ENCODE data around the gene C6orf163.
"Not testable (repeated sequence)": the region's sequence is repeated elsewhere in the genome, so short reads cannot be mapped to it uniquely, and the experiment has no call there.

Gene C6orf163

GRCh38 chr6:87315071-87315470 lies 29.5 kb upstream of the C6orf163 start:
- Histone ChIP-seq H4K20me1 (ENCODE audit: insufficient read depth) (no peaks in the 10 kb centered on the region), H3K4me1 (ENCODE audit: low read depth, poor library complexity, severe bottlenecking) (no peaks in the 10 kb centered on the region)
- TF ChIP-seq CTCF (conservative IDR thresholded peaks at IDR 0.05; ENCODE audit: low read depth, low read length): no peak

GRCh38 chr6:87319271-87319987 lies 25.2 kb upstream of the C6orf163 start:
- no peak overlapping the region for H2AFZ ChIP-seq (ENCODE audit: low read depth)
- no peak overlapping the region for H3K4me2 ChIP-seq
- no peaks in the 10 kb centered on the region for H3K36me3 ChIP-seq (ENCODE audit: insufficient read depth)
- no peaks in the 10 kb centered on the region for H3K27me3 ChIP-seq (ENCODE audit: insufficient read depth, low read depth)
- no peak overlapping the region for H3K27ac ChIP-seq
- TF ChIP-seq CTCF (conservative IDR thresholded peaks at IDR 0.05; ENCODE audit: low read depth, low read length): no peak
- no peak overlapping the region for H3K4me3 ChIP-seq (IDR thresholded peaks at IDR 0.05; ENCODE audit: insufficient read depth, low read depth, low read length)
- H4K20me1 ChIP-seq (ENCODE audit: insufficient read depth): no peaks in the 10 kb centered on the region
- H3K9ac ChIP-seq: no peak overlapping the region
- H3K4me1 ChIP-seq (ENCODE audit: low read depth, poor library complexity, severe bottlenecking): no peaks in the 10 kb centered on the region
- H3K79me2 ChIP-seq (ENCODE audit: insufficient read depth, low read depth): no peaks in the 10 kb centered on the region

More at GRCh38 chr6:87315071-87315470, 29.5 kb upstream of the C6orf163 start:
- H3K9ac ChIP-seq: no peak overlapping the region
- H2AFZ ChIP-seq (ENCODE audit: low read depth): no peak overlapping the region
- H3K27ac ChIP-seq: no peak overlapping the region
- H3K4me2 ChIP-seq: no peak overlapping the region
- no peaks in the 10 kb centered on the region for H3K79me2 ChIP-seq (ENCODE audit: insufficient read depth, low read depth)
- H3K27me3 ChIP-seq (ENCODE audit: insufficient read depth, low read depth): no peaks in the 10 kb centered on the region
- H3K36me3 ChIP-seq (ENCODE audit: insufficient read depth): no peaks in the 10 kb centered on the region
- H3K4me3 ChIP-seq (IDR thresholded peaks at IDR 0.05; ENCODE audit: insufficient read depth, low read depth, low read length): no peak overlapping the region

DNA sequence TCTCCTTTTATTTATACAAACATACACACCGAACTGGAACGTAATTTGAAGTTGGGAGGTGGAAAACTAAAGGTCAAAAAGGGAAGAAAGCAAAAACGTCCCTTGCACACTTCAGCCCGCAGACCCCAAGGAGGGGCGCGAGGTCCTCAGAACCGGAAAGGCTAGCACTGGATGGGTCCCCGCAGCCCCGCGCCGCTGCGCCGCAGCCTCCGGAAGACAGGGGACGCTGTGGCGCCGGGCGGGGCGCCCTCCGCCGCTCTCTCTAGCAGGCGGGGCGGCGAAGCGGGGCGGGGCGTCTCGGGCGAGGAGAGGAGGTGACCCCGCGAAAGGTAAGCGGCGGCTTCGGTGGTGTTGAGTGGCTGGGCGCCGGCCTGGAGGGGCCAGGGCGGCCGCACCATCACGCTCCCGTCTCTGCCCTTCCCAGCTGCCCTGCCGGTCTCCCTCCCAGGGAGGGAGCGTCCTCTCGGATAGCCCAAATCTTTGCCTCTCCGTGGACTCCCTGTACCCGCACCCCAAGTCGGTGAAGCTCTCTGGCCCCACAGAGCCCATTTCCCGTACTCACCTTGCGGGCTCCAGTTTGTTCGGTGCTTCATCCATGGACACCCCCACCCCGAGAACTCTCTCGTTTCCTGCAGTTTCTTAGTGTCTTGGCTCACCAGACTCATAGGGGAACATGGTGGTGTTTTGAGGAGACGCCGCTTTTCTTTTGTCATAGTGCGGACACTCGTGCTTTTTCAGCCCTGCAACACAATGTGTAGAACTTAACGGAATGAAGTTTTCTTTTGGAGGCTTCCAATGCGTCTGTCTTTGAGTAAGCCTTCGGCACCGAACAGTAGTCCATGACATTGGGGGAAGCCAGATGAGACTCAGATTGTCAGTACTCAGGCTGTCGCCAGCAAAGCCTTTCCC lies 22.1 kb upstream of the C6orf163 start, which contains the start of gene SMIM8:
Gene SMIM8, plus strand, starts transcription at position 285 of the 909 bp plus-strand sequence. CDS start 14,444 bp downstream, outside the sequence.
- Histone ChIP-seq H3K4me2 (peak within 1 kb of the TSS; percentile 48), H4K20me1 (ENCODE audit: insufficient read depth) (no peaks in the 10 kb centered on the region), H3K36me3 (ENCODE audit: insufficient read depth) (no peaks in the 10 kb centered on the region), H3K27ac (no peak within 1 kb of the TSS), H3K4me1 (ENCODE audit: low read depth, poor library complexity, severe bottlenecking) (no peaks in the 10 kb centered on the region), H3K4me3 (IDR thresholded peaks at IDR 0.05; ENCODE audit: insufficient read depth, low read depth, low read length) (no peak within 1 kb of the TSS), H3K79me2 (ENCODE audit: insufficient read depth, low read depth) (no peaks in the 10 kb centered on the region), H3K9ac (peak within 1 kb of the TSS; percentile 44; the same call in 1 of the 2 replicates), H2AFZ (ENCODE audit: low read depth) (peak within 1 kb of the TSS; percentile 94), H3K27me3 (ENCODE audit: insufficient read depth, low read depth) (no peaks in the 10 kb centered on the region)
- peak; percentile 73 for TF ChIP-seq CTCF (conservative IDR thresholded peaks at IDR 0.05; ENCODE audit: low read depth, low read length)

DNA sequence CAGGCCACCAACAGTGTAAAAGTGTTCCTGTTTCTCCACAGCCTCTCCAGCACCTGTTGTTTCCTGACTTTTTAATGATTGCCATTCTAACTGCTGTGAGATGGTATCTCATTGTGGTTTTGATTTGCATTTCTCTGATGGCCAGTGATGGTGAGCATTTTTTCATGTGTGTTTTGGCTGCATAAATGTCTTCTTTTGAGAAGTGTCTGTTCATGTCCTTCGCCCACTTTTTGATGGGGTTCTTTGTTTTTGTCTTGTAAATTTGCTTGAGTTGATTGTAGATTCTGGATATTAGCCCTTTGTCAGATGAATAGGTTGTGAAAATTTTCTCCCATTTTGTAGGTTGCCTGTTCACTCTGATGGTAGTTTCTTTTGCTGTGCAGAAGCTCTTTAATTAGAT lies 20.7 kb upstream of the C6orf163 start:
- H3K9ac ChIP-seq; H4K20me1 ChIP-seq (ENCODE audit: insufficient read depth); H3K79me2 ChIP-seq (ENCODE audit: insufficient read depth, low read depth); H3K4me3 ChIP-seq (IDR thresholded peaks at IDR 0.05; ENCODE audit: insufficient read depth, low read depth, low read length); H3K36me3 ChIP-seq (ENCODE audit: insufficient read depth); H2AFZ ChIP-seq (ENCODE audit: low read depth); H3K4me2 ChIP-seq; H3K27me3 ChIP-seq (ENCODE audit: insufficient read depth, low read depth); H3K27ac ChIP-seq; H3K4me1 ChIP-seq (ENCODE audit: low read depth, poor library complexity, severe bottlenecking): not testable (repeated sequence)

Measured in KMS-11 (cell line).